ENCODE data around the gene TBC1D10B.

The TBC1D10B gene

DNA sequence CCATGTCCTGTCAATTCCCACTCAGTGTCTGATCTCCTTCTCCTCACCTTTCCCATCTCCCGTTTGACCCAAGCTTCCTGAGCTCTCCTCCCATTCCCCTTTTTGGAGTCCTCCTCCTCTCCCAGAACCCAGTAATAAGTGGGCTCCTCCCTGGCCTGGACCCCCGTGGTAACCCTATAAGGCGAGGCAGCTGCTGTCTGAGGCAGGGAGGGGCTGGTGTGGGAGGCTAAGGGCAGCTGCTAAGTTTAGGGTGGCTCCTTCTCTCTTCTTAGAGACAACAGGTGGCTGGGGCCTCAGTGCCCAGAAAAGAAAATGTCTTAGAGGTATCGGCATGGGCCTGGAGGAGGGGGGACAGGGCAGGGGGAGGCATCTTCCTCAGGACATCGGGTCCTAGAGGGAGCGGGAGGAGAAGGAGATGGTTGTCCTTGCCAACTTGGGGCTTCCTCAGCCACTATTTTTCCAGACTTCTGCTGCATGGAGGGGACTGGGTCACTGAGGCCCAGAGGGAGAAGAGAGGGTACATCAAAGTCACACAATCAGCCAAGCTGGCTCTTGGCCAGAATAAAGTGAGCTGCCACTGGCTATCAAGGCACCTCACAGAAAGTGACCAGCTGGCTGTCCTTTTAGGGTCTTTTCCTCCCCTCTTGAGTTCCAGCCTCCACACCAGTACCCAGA, 1.9 kb upstream of the TBC1D10B start:
- no peak for DNase-seq

DNA sequence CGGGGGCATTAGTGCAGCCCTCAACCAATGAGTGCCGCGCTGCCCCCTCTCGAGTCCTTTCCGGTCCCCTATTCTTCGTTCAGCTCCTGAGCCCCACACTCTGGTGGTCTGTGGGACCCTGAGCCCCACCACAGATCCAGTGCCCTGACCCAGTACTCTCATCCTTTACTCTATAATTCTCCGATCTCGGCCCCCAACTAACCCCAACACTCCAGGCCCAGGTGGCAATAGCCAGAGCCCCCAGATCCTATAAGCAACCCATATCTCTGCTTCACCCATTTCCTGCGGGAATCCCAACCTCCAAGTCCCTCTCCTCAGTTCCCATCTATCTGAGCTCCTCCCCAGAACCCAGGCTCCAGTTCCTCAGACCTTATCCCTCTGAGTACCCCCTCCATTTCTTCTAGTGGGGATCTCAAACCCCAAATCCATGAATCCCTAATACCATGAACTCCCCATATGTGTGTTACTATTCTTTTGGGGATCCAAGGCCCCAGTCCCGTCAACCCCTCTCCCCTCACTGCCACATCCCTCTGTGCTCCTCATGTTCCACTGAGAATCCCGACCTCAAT, 1.0 kb upstream of the TBC1D10B start:
- DNase-seq, result no peak

DNA sequence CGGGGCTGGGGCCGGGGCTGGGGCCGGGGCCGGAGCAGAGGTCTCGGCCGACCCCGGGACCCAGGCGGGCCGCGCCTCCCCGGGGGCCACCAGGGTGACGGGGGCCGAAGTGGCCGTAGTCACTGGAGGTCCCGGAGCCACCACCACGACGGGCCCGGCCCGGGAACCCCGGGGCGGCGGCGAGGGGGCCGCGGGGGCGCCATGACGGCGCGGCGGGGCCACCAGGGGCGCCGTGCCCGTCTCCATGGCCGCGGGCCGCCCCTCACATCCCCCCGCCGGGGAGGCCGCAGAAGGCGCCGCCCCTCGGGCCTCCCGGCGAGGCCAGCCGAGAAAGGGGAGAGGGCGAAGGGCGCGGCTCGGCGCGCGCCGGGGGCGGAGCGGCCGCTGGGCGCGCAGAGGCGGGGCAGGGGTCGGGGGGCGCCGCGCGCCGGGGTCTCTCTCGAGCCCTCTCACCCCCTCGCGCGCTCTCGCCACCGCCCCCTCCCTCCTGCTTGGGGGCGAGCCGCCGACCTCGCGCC, 297 bp downstream of the TBC1D10B start:
- no peak for DNase-seq

DNA sequence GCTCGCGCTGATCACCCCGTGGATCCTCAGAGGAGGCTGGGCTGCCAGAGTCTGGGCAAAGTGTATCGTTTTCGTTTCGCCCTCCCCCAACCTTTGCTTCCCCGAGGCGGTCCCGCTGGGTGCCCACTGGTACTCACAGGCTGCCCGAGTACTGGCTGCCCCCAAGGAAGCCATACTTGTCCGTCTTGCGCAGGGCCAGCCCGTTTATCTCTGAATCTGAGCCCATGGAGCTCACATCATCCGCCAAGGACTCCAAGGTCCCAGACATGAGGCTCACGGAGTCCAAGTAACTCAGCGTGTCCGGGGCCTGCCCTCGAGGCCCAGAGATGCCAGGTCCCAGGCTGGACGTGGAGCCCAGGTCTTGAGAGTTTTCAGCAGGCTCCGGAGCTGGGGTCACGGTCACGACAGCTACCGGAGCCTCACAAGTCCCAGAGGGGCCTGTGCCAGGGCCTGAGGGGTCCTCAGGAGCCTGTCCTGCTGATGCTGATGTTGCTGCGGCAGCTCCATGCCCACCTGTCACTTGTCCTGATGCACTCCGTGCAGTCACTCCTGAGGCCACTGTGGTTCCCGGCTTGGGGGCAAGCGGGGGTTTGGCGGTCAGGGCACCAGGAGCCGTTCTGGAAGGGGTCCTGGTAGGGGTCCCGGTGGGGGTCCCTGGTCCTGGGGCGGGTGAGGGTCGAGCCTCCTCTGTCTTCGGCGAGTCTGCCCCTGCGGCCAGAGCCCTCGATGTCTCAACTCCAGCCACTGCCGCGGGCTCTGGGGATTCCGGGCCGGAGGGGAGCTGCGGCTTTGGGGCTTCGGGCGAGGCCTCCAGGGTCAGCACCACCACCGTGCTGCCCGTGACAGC, 980 bp downstream of the TBC1D10B start:
- DNase-seq, result peak; percentile 38

DNA sequence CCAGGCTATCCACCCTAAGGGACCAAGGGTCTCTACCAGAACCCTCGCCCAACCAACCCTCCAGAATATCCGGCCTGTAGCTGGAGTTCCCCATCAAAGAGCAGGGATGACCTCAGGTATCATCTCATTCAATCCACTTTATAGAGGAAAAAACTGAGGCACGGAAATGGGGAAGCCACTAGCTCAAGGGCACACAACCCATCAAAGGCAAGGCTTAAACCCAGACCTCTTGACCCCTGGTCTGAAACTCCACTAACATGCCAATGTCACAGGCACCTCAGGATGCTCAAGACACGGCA, 1.6 kb downstream of the TBC1D10B start:
- no peak for DNase-seq

DNA sequence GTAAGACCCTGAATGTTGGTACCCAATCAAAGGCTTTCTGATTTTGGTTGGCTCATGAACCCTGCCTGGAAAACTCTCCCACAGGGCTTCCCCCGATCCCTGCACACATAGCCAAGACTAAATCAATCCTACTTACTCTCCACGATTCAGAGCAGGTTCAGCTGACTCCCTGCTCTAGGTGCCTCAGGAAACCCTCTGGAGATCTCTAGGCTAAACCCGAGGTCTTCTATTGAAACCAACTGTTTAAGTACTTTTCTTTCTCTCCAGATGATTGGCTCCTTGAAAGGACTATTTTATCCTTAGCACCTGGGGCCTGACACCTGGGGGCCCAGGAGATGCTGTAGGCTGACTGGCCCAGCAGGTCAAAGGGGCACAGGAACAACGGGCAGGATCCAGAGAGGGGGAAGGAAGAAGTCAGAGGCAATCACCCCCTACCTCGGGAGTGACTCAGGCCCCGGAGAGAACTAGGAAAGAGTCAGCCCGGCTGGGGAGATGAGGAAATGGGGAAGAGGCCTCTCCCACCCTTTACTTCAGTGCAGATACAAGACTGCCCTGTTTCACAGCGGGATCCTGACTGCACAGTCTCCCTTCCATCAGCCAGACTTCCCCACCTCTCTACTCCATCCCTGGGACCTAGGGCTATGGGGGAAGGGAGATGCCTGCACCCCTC, 2.0 kb downstream of the TBC1D10B start:
- no peak for DNase-seq

DNA sequence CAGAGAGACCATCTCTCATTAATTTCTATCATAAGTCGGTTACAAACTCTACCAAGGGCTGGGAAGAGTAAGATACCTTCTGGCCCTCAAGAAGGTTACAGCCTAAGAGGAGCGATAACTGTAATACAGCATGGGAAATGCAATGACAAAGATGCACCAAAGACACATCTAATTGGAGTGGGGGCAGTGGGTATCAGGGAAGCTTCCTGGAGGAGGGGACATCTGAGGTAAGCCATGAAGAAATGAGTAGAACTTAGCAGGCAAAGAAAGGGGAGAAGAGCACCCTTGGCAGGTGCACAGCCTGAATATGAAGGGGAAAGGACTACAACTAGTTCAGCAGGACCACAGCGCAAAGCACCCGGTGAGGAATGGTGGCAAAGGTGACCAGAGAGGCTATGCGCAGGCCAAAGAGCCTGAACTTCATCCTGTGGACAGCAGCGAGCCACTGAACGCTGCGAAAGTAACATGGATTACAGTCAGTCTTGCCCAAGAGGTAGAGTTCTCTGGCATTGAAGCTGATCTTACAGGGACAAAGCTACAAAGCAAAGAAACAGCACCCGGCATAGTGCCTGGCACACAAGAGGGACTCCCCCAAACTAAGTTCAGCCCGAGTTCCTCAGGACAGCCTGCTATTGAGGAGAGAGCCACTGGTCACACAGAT, 2.8 kb downstream of the TBC1D10B start:
- DNase-seq, result no peak

DNA sequence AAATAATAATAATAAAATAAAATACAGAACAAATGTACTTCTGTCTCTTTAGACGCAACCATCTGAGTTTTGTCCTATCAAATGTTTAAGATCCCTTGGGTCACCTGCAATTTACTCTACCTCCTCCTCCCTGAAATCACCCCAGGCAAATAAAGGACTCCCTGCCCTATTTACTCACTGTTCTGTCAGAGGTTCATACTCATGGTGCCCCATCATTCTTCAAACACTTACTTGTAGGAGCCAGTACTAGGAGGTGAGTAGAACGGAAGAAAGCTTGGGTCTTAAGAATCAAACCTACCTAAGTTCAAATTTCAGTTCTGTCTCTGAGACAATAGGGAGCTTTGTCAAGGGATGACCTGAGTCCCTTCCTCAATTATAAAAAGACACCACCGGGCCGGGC, 3.8 kb downstream of the TBC1D10B start:
- DNase-seq, result no peak

DNA sequence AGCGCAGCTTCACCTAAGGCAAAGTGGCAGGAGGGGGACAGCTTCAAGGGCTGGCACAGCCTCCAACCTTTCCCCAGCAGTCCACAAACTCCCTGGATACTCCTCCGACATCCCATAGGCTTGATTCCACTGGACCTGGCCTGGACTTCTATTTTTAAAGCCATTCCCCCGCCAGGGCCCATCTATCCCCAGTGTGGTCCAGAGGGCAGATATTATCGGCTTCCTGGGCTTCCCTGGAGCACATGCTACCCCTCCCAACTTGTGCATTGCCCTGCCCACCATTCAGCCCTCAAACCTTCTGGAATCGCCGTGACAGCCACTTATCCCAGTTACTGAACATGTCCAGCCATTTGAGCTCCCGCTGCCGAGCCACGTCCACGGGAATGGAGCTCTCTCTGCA, 5.1 kb downstream of the TBC1D10B start:
- DNase-seq, result no peak

DNA sequence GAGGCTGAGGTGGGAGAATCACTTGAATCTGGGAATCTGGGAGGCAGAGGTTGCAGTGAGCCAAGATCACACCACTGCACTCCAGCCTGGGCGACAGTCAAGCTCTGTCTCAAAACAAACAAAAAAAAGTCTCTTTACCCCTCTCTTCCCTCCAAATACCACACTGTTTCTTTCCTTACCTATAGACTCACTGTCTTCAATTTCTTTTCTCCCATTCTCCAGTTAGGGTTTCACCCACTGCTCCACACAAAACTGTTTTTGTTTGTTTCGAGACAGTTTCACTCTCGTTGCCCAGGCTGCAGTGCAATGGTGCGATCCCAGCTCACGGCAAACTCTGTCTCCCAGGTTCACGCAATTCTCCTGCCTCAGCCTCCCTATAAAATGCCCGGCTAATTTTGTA, 9.1 kb downstream of the TBC1D10B start:
- no peak for DNase-seq

DNA sequence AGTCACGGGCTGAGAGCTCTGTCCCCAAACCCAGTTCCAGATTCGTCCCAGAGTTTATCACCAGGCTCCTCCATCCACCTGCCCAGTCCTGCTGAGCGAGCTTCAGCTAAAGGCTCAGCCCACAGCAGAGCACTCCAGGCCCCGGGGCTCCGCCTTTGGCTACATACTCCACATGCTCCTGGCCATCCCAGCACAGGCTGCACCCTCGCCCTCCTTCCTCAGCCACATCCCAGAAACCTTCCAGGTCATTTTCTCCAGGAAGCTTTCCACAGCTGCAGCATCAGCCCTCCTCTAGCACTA, 10.5 kb downstream of the TBC1D10B start:
- DNase-seq, result no peak

DNA sequence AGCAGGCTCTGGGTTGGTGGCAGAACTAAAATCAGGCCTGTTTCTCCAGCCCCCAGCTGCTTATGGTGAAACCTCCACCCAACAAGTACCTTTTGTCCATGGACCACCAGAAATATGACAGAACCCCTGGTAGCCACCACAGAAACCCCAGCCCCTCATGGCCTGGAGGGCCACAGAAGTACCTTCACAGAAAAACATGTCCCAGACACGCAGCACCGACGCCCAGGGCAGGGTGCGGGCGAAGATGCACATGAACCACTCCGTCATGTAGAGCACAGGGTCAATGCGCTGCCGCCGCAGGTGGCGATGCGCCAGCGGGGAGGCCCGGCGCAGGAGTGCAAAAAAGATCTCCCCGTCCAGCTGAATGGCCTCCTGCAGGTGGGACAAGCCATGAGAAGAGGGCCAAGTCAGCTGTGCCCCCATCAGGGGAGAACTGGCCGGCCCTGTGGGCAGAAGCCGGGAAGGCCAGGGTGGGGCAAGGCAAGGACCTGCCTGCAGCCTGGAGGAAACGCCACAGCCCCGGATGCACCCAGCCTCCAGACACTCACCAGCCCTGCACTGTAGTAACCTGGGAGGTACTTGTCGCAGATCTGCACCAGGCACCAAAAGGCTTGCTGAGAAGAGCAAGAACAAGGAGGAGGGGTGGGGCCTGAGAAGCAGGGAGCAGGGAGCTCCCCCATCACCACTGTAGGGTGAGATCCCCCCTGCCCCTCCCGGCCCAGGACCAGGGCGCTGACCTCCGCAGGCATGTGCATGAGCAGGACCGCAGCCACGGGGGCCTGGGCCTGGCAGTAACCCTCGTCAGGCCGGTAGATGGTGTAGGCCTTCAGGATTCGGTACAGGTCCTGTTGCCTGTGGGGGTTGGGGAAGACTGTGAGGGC, 11.1 kb downstream of the TBC1D10B start:
- DNase-seq, result no peak

DNA sequence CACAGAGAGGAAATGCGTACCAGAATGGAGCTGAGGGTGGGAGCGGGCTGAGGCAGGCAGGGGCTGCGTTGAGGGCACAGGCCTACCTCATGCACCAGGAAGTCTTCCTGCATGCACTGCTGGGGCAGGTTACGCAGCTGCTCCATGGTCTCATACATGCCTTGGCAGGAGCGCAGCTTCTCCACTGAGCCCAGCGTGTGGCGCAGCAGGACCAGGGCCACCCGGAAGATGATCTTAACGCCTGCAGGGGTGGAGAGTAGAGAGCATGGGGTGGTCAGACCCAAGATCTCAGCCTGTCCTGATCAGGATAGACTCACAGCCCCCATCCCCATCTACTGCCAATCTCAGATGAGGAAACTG, 11.7 kb downstream of the TBC1D10B start:
- DNase-seq, result no peak

DNA sequence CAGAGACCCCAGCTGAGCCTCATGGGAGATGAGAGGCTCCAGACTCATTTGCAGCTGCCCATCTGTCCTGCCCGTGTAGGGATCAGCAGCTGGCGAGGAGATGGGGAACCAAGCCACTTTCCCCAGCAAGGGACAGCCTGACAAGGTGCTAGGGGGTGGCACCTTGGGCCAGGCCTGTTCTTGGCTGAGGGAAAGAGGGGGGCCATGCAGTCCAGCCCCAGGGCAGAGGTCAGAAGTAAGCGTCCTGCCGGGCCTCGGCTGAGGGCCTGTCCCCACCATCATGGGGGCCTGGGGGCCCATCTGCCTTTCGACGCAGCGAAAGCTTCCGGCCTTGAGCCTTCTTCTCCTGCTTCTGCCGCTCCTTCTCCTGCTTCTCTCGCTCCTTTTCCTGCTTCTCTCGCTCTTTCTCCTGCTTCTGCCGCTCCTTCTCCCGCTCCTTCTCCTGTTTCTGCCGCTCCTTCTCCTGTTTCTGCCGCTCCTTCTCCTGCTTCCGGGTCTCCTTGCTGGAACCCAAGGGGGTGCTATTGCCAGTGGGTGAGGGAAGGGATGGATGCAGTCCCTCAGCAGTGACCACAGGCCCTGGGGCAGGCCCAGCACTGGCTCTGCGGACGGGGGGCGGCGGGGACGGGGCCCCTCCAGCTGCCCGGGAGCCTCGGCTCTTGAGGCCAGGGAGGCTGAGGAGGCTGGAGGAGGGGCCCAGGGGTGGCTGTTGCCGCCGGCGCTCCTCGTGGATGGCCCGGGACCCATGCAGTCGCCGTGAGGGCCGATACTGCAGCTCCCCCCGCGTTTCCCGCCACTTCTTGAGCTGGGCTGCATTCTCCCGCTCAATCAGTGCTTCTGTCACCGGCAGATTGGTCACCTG, 12.3 kb downstream of the TBC1D10B start:
- no peak for DNase-seq

DNA sequence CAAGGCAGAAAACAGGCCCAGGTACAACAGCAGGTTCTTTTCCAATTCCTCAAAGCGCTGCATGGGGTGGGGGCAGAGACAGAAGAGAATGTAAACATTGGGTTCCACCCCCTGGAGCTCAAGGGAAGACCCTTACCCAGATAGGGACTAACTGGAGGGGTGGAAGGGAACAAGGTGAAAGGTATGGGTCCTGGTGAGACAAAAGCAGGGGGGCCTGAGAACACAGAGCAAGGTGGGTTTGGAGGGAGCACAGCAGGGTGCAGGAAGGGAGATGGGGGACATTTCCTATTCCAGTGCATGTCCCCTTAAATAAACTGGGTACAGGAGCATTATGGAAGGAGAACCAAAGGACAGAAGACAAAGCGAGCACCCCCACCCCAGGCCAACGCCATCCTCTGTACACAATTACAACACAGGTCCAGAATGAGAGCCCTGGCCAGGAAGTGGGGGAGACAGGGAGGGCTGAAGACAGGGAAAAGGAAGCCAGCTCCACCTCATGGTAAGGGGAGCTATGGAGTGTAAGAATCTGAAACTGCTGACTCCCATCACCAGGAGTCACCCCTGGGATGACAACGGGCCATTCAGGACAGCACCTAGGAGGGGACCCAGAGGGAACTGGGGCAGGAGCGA, 13.1 kb downstream of the TBC1D10B start:
- no peak for DNase-seq

DNA sequence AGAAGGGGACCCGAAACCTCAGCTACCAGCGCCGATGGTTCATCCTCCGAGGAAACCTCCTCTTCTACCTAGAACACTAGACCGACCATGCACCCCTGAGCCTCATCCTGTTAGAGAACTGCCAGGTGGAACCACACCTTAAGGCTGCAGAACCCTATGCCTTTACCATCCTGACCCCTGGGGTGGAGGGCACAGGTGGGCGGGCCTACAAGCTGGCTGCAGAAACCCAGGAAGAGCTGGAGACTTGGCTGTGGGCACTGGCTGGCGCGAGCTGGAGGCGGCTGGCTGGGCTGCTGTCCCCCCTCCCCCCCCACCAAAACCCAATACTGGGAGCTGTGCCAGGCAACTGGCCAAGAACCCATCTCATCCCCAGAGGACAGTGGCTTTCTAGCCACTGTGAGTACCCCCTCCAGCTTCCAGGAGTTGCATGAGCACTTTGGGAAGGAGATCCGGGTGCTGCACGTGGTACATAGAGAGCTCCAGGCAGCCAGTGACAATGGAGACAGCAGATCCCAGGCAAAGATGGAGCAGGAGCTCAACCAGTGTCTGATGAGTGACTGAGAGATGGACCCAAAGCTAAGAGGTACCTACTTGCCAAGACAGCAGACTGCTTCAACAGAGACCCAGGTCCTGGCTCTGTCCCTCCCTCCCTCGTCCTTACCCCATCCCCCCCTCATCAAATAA, 13.8 kb downstream of the TBC1D10B start:
- no peak for DNase-seq

DNA sequence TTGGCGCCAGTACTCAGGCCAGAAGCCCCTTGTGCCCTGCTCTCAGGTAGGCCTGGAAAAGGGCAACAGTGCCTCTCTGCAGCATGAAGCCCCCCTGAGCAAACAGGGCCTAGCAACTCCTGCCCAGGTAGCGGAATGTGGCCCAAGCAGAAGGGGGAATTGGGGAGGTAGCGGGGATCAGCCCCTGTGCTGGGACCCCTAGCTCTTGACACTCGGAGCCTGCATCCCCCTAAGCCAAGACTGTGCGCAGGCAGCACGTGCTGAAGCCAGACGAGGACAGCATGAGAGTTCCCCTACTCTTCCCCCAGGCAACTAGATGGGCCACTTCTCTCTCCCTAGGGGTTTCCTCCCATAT, 14.4 kb downstream of the TBC1D10B start:
- no peak for DNase-seq

DNA sequence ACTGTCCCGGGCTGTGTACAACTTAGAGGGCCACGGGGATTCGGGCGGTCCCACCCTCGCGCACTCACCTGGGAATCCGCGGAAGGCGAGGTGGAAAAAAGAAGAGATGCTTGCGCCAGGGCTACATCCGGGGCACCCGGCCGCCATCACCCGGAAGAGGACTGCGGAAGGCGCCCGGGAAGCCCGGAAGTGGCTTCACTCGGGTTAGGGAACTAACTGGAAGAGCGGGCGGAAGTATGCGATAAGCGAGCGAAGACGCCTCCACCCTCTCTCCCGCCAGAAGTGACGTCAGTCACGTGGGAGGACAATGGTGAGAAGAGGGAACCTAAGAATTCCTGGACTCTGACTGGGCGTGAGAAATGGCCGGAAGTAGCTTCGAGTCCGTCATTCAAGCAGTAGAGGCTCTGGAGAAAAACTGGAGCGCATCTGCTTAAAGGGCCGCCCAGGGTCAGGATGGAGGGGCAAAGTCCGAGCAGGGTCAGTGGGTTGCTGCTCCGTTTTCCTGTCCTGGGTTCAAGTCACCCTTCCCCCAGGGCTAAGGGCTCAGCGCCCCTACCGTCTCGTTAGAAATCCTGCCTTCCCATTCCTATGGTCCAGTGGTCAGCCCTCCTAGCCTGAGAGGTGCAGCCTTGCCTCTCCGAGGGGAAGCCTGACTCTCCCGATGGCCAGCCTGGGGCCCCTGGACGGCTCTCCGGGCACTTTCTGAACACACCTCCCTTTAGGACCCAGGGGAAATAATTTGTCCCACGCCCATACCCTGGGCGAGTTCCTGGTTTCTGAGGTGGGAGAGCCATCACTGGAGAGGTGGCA, 14.9 kb downstream of the TBC1D10B start, which contains the start of gene CD2BP2:
Gene CD2BP2 (minus strand): TSS at position 165 of the 810 bp plus-strand sequence. CDS start 627 bp downstream, outside the sequence.
- peak; percentile 87 for DNase-seq
